Measurements from ENCODE around the gene OSBPL6.

DNA sequence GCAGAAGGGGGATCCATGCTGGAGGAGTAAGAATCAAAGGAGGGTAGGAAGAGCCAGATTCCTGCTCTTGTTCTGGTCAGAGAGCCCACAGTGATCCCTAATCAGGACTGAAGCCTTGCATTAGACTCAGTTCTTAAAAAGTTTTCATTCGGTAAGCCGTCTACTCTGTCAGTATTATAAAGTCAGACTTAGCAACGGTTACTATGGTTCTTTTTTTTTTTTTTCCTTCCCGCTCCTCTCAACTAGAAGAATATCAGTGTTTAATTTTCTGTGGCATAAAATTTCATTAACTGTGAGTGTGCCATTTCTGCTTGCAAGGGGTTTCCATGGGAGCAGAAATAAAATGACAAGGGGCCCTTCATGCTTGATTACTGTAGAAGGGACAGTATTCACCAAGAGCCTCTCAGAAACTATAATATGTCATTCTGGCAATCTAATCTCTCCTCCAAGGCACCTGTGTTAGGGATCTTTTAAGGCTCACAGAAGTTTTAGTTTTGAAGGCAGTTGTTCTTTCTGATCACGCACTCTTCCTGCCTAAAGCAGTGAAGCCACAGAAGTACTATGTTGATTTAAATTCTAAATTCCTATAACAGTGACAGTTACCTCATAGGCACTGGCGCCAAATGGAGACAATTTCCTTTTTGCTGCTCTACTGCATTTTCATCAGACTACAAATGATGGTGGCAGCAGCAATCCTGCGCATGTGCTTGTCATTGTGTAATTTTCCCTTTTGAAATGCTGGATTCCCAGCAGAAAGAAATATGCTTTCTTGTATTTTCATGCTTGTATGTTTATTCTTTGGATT lies 57.0 kb downstream of the OSBPL6 start:
- TF ChIP-seq, protein P1, sequence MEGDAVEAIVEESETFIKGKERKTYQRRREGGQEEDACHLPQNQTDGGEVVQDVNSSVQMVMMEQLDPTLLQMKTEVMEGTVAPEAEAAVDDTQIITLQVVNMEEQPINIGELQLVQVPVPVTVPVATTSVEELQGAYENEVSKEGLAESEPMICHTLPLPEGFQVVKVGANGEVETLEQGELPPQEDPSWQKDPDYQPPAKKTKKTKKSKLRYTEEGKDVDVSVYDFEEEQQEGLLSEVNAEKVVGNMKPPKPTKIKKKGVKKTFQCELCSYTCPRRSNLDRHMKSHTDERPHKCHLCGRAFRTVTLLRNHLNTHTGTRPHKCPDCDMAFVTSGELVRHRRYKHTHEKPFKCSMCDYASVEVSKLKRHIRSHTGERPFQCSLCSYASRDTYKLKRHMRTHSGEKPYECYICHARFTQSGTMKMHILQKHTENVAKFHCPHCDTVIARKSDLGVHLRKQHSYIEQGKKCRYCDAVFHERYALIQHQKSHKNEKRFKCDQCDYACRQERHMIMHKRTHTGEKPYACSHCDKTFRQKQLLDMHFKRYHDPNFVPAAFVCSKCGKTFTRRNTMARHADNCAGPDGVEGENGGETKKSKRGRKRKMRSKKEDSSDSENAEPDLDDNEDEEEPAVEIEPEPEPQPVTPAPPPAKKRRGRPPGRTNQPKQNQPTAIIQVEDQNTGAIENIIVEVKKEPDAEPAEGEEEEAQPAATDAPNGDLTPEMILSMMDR (conservative IDR thresholded peaks at IDR 0.05; ENCODE audit: low read length), result no peak
- no peak for TF ChIP-seq EZH2phosphoT487 (IDR thresholded peaks at IDR 0.05; ENCODE audit: borderline replicate concordance)
